Measurements from ENCODE around the gene CIZ1. TPM values are rescaled to one million over a fixed set of nuclear protein-coding genes. Genes with fewer than 3 reads are reported as not detected.
"Not testable (repeated sequence)": the region's sequence is repeated elsewhere in the genome, so short reads cannot be mapped to it uniquely, and the experiment has no call there.

The CIZ1 gene
- total RNA-seq (2014; rRNA removed; shearing (Covaris generic)): 51.0 and 56.6 TPM in 2 replicates
- 80.2 and 91.2 TPM in 2 replicates for polyA plus RNA-seq (2014; cell fraction: nucleus; rRNA removed)

GRCh38 chr9:128191406-128192046 is at the start of gene CIZ1:
CIZ1 (minus strand) TSS chr9:128191572; CDS start chr9:128190857, 715 bp downstream.
- DNase-seq (ENCODE audit: extremely low read depth, low read depth): peak; percentile 73

- DNase-seq (ENCODE audit: extremely low read depth, low read depth): no peak
Observed at GRCh38 chr9:128233817-128234406, 42.5 kb upstream of the CIZ1 start.

GRCh38 chr9:128232528-128233428 is 41.4 kb upstream of the CIZ1 start:
- DNase-seq (ENCODE audit: extremely low read depth, low read depth): no peak

GRCh38 chr9:128231638-128232527 is 40.5 kb upstream of the CIZ1 start:
- no peak for DNase-seq (ENCODE audit: extremely low read depth, low read depth)

GRCh38 chr9:128230897-128231296 is 39.5 kb upstream of the CIZ1 start:
- DNase-seq (ENCODE audit: extremely low read depth, low read depth): not testable (repeated sequence)

- no peak for DNase-seq (ENCODE audit: extremely low read depth, low read depth)
Observed at GRCh38 chr9:128226412-128226801, 35.0 kb upstream of the CIZ1 start.

- no peak for DNase-seq (ENCODE audit: extremely low read depth, low read depth)
Observed at GRCh38 chr9:128225770-128226411, 34.5 kb upstream of the CIZ1 start.

GRCh38 chr9:128224877-128225276 is 33.5 kb upstream of the CIZ1 start:
- no peak for DNase-seq (ENCODE audit: extremely low read depth, low read depth)

GRCh38 chr9:128222880-128223670 is 31.7 kb upstream of the CIZ1 start:
- no peak for DNase-seq (ENCODE audit: extremely low read depth, low read depth)

- no peak for DNase-seq (ENCODE audit: extremely low read depth, low read depth)
Observed at GRCh38 chr9:128222026-128222425, 30.7 kb upstream of the CIZ1 start.

GRCh38 chr9:128219831-128220230 is 28.5 kb upstream of the CIZ1 start:
- no peak for DNase-seq (ENCODE audit: extremely low read depth, low read depth)

- DNase-seq (ENCODE audit: extremely low read depth, low read depth): peak; percentile 97
Observed at GRCh38 chr9:128218518-128219389, 27.4 kb upstream of the CIZ1 start.

- DNase-seq (ENCODE audit: extremely low read depth, low read depth): no peak
Observed at GRCh38 chr9:128218172-128218517, 26.8 kb upstream of the CIZ1 start.

GRCh38 chr9:128216781-128217553 is 25.6 kb upstream of the CIZ1 start:
- DNase-seq (ENCODE audit: extremely low read depth, low read depth): no peak

- no peak for DNase-seq (ENCODE audit: extremely low read depth, low read depth)
Observed at GRCh38 chr9:128215491-128216409, 24.4 kb upstream of the CIZ1 start.
